Activated CD4-positive, alpha-beta T cell treated with anti-CD3 and anti-CD28 coated beads, Interleukin-2, amount 50 U/mL, for 48 hours (primary cell): Measurements from ENCODE around the gene TUBA3E.
A peak's percentile ranks its signal among the peaks of the same experiment; 100 is the strongest.
"Not testable (repeated sequence)": the region's sequence is repeated elsewhere in the genome, so short reads cannot be mapped to it uniquely, and the experiment has no call there.

ENCODE experiments used
- DNase-seq, 2 experiments: peaks; one replicate each; pipeline ENCODE4 v3.0.0-alpha.2; 2020

Gene TUBA3E

GRCh38 chr2:130160838-130161705 lies 37.2 kb downstream of the TUBA3E start:
- DNase-seq: not testable (repeated sequence)

- DNase-seq: no peak
Observed at GRCh38 chr2:130160131-130160530, 38.1 kb downstream of the TUBA3E start.

GRCh38 chr2:130159376-130159775 lies 38.9 kb downstream of the TUBA3E start:
- not testable (repeated sequence) for DNase-seq

- no peak for DNase-seq
Observed at GRCh38 chr2:130158631-130159030, 39.6 kb downstream of the TUBA3E start.

GRCh38 chr2:130157825-130158514 lies 40.3 kb downstream of the TUBA3E start:
- DNase-seq: peak in 1 of 2 experiments; percentile 20

GRCh38 chr2:130157354-130157753 lies 40.9 kb downstream of the TUBA3E start:
- DNase-seq: not testable (repeated sequence)

- no peak for DNase-seq
Observed at GRCh38 chr2:130156624-130157004, 41.6 kb downstream of the TUBA3E start.

- not testable (repeated sequence) for DNase-seq
Observed at GRCh38 chr2:130155956-130156623, 42.1 kb downstream of the TUBA3E start.

GRCh38 chr2:130154773-130155765 lies 43.2 kb downstream of the TUBA3E start:
- no peak for DNase-seq

- DNase-seq: not testable (repeated sequence)
Observed at GRCh38 chr2:130154423-130154770, 43.8 kb downstream of the TUBA3E start.

- DNase-seq: not testable (repeated sequence)
Observed at GRCh38 chr2:130153721-130154422, 44.4 kb downstream of the TUBA3E start.

- DNase-seq: no peak
Observed at GRCh38 chr2:130152816-130153595, 45.2 kb downstream of the TUBA3E start.

GRCh38 chr2:130152136-130152815 lies 46.0 kb downstream of the TUBA3E start:
- DNase-seq: not testable (repeated sequence)

- not testable (repeated sequence) for DNase-seq
Observed at GRCh38 chr2:130151145-130151512, 47.1 kb downstream of the TUBA3E start.

- no peak for DNase-seq
Observed at GRCh38 chr2:130150181-130151144, 47.8 kb downstream of the TUBA3E start.

- DNase-seq: not testable (repeated sequence)
Observed at GRCh38 chr2:130148515-130148914, 49.7 kb downstream of the TUBA3E start.

GRCh38 chr2:130145006-130145414 lies 53.2 kb downstream of the TUBA3E start, which contains the start of gene CCDC74B:
CCDC74B (minus strand) TSS chr2:130145112; CDS start chr2:130144996, 116 bp downstream.
- peak; percentile 65 to 73 for DNase-seq

GRCh38 chr2:130143266-130144039 lies 54.8 kb downstream of the TUBA3E start:
- not testable (repeated sequence) for DNase-seq
